ENCODE measurements around the gene PI4K2B. TPM values are rescaled to one million over a fixed set of nuclear protein-coding genes. Genes with fewer than 3 reads are reported as not detected.
"Not testable (repeated sequence)": the region's sequence is repeated elsewhere in the genome, so short reads cannot be mapped to it uniquely, and the experiment has no call there.

PI4K2B gene
- total and polyA plus RNA-seq, 2 experiments from 2014 or later = 11.8 to 44.1 TPM

DNA sequence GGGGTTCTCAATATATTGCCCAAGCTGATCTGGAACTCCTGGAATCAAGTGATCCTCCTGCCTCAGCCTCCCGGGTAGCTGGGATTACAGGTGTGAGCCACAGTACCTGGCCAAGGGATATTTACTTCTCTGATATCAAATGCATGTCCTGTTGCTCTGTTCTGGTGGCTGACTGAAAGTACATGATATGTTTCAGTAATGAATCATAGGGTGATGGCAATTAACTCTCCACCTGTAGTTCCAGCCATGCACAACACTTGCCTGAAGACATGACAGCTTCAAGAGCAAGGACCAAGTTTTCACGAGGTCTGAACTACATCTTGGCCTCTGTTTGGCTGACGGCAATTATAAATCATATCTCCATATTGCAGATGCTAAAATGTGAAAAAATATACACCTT is 87.9 kb downstream of the PI4K2B start:
- H3K27me3 ChIP-seq = no peaks in the 10 kb centered on the region
- TF ChIP-seq EZH2 (IDR thresholded peaks at IDR 0.05; ENCODE audit: borderline replicate concordance) (no peak), EZH2phosphoT487 (IDR thresholded peaks at IDR 0.05; ENCODE audit: low read depth, severe bottlenecking, unreplicated experiment) (no peak)
- TF ChIP-seq, protein P1, sequence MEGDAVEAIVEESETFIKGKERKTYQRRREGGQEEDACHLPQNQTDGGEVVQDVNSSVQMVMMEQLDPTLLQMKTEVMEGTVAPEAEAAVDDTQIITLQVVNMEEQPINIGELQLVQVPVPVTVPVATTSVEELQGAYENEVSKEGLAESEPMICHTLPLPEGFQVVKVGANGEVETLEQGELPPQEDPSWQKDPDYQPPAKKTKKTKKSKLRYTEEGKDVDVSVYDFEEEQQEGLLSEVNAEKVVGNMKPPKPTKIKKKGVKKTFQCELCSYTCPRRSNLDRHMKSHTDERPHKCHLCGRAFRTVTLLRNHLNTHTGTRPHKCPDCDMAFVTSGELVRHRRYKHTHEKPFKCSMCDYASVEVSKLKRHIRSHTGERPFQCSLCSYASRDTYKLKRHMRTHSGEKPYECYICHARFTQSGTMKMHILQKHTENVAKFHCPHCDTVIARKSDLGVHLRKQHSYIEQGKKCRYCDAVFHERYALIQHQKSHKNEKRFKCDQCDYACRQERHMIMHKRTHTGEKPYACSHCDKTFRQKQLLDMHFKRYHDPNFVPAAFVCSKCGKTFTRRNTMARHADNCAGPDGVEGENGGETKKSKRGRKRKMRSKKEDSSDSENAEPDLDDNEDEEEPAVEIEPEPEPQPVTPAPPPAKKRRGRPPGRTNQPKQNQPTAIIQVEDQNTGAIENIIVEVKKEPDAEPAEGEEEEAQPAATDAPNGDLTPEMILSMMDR (IDR thresholded peaks at IDR 0.05; ENCODE audit: poor library complexity) = no peak
- H3K4me3 ChIP-seq = no peak overlapping the region
- H3K27ac ChIP-seq = no peak overlapping the region
- no peaks in the 10 kb centered on the region for H3K4me1 ChIP-seq (ENCODE audit: insufficient read depth)
- no peaks in the 10 kb centered on the region for H3K9me2 ChIP-seq (replicated peaks; ENCODE audit: insufficient read depth)
- no peak overlapping the region for H2AFZ ChIP-seq
- 90% methylated on average over 3 of the region's 3 CpGs for WGBS (ENCODE audit: low lambda C conversion rate, missing lambda C conversion rate)
- H3K79me2 ChIP-seq = no peaks in the 10 kb centered on the region
- no peak for DNase-seq (ENCODE audit: low spot score)
- no peaks in the 10 kb centered on the region for H3K9me3 ChIP-seq (ENCODE audit: low read depth)
- no peaks in the 10 kb centered on the region for H4K20me1 ChIP-seq (ENCODE audit: insufficient read depth, poor library complexity, severe bottlenecking)
- H3K36me3 ChIP-seq (replicated peaks; ENCODE audit: insufficient read depth, low read depth) = no peaks in the 10 kb centered on the region
- no peak overlapping the region for H3K4me2 ChIP-seq

DNA sequence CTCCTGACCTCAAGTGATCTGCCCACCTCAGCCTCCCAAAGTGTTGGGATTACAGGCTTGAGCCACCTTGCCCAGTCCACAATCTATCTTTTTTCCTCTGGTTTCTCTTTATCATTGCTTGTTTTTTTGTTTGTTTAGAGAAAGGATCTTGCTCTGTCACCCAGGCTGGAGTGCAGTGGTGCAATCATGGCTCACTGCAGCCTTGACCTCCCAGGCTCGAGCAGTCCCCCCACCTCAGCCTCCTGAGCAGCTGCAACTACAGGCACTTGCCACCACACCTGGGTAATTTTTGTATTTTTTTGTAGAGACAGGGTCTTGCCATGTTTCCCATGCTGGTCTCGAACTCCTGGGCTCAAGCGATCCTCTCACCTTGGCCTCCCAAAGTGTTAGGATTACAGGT is 94.6 kb downstream of the PI4K2B start:
- not testable (repeated sequence) for H3K9me3 ChIP-seq (ENCODE audit: low read depth); H3K4me1 ChIP-seq (ENCODE audit: insufficient read depth); H3K27me3 ChIP-seq; H2AFZ ChIP-seq; H3K4me2 ChIP-seq; H3K27ac ChIP-seq; H4K20me1 ChIP-seq (ENCODE audit: insufficient read depth, poor library complexity, severe bottlenecking); H3K4me3 ChIP-seq; H3K9me2 ChIP-seq (replicated peaks; ENCODE audit: insufficient read depth); H3K36me3 ChIP-seq (replicated peaks; ENCODE audit: insufficient read depth, low read depth); H3K79me2 ChIP-seq; DNase-seq (ENCODE audit: low spot score)
- 92% methylated on average over 3 of the region's 3 CpGs for WGBS (ENCODE audit: low lambda C conversion rate, missing lambda C conversion rate)

Small RNAs within 50 kb of the gene (small RNA-seq; reads per million reads assigned to genes)
- not detected for gene RF00004

Other genes starting within 250 kb of the PI4K2B start
- 0.60 and 3.6 TPM in 2 replicates for gene LGI2, start 203.1 kb upstream of the PI4K2B start, total RNA-seq
- 0.89 and 1.7 TPM in 2 replicates for gene LGI2, start 203.1 kb upstream of the PI4K2B start, polyA plus RNA-seq
- gene SEPSECS, start 73.6 kb upstream of the PI4K2B start, total RNA-seq = 8.5 and 10.3 TPM in 2 replicates
- 3.0 and 3.2 TPM in 2 replicates for gene SEPSECS, start 73.6 kb upstream of the PI4K2B start, polyA plus RNA-seq
- gene ZCCHC4, start 78.7 kb downstream of the PI4K2B start, total RNA-seq = 9.1 and 13.0 TPM in 2 replicates
- gene ZCCHC4, start 78.7 kb downstream of the PI4K2B start, polyA plus RNA-seq = 3.9 and 4.7 TPM in 2 replicates
- gene ANAPC4, start 143.2 kb downstream of the PI4K2B start, total RNA-seq = 19.7 and 23.1 TPM in 2 replicates
- gene ANAPC4, start 143.2 kb downstream of the PI4K2B start, polyA plus RNA-seq = 18.6 and 20.5 TPM in 2 replicates